Measurements from ENCODE around the gene ING5. TPM values are rescaled to one million over a fixed set of nuclear protein-coding genes. Genes with fewer than 3 reads are reported as not detected.
"Not testable (repeated sequence)": the region's sequence is repeated elsewhere in the genome, so short reads cannot be mapped to it uniquely, and the experiment has no call there.

ING5 gene
- total RNA-seq, 4 donors from 2014 or later: 37.4 to 94.3 (median 56.3) TPM

DNA sequence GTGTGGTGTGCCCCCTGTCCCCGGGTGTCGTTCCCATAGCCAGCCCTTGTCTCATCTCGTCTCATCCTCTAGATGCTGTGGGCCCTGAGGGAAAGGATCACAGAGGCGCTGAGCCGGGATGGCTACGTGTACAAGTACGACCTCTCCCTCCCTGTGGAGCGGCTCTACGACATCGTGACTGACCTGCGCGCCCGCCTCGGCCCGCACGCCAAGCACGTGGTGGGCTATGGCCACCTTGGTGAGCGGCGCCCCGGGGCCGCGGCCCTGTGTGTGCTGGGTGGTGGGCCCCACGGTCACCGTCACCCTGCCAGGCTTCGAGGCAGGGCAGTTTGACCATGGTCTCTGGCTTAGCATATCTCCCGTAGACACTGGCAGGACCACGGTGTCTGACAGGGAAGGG lies 53.9 kb downstream of the ING5 start:
- Histone ChIP-seq H3K36me3 (no peaks in the 10 kb centered on the region), H3K9me3 (no peaks in the 10 kb centered on the region), H3K4me3 (no peak overlapping the region), H3K4me1 (no peaks in the 10 kb centered on the region), H3K27ac (no peak overlapping the region), H3K27me3 (no peaks in the 10 kb centered on the region)
- intact Hi-C loops (cut with DNase I; ENCODE audit: low total_unique reads): no loop called here
- TF ChIP-seq POLR2A (IDR thresholded peaks at IDR 0.05) (no peak), EP300 (IDR thresholded peaks at IDR 0.05; ENCODE audit: low read depth) (no peak), POLR2AphosphoS5 (IDR thresholded peaks at IDR 0.05) (no peak)
- TF ChIP-seq, protein P1, sequence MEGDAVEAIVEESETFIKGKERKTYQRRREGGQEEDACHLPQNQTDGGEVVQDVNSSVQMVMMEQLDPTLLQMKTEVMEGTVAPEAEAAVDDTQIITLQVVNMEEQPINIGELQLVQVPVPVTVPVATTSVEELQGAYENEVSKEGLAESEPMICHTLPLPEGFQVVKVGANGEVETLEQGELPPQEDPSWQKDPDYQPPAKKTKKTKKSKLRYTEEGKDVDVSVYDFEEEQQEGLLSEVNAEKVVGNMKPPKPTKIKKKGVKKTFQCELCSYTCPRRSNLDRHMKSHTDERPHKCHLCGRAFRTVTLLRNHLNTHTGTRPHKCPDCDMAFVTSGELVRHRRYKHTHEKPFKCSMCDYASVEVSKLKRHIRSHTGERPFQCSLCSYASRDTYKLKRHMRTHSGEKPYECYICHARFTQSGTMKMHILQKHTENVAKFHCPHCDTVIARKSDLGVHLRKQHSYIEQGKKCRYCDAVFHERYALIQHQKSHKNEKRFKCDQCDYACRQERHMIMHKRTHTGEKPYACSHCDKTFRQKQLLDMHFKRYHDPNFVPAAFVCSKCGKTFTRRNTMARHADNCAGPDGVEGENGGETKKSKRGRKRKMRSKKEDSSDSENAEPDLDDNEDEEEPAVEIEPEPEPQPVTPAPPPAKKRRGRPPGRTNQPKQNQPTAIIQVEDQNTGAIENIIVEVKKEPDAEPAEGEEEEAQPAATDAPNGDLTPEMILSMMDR (IDR thresholded peaks at IDR 0.05): no peak
- WGBS, 2 donors (ENCODE audit: low coverage in 1 of 2): 95% methylated on average over 24 of the region's 27 CpGs; no CpG with 5 or more reads in 1 of the 2 donors
- DNase-seq: no peak
- in situ Hi-C loops (cut with MboI; ENCODE audit: low pct_ligation_motif_present in 1 of 4, low pct_unique_long_range_greater_than_20kb in 1 of 4, low sequenced_read_pairs in 3 of 4): no loop called here

- H3K36me3 ChIP-seq: no peaks in the 10 kb centered on the region
- WGBS, 2 donors (ENCODE audit: low coverage in 1 of 2): 85 to 87% methylated on average over 15 to 20 of the region's 20 CpGs
- TF ChIP-seq POLR2A (IDR thresholded peaks at IDR 0.05) (no peak), POLR2AphosphoS5 (IDR thresholded peaks at IDR 0.05) (no peak), EP300 (IDR thresholded peaks at IDR 0.05; ENCODE audit: low read depth) (no peak)
- TF ChIP-seq, protein P1 (IDR thresholded peaks at IDR 0.05): no peak
- no peak for DNase-seq
- H3K4me3 ChIP-seq: no peak overlapping the region
- in situ Hi-C loops (cut with MboI; ENCODE audit: low pct_ligation_motif_present in 1 of 4, low pct_unique_long_range_greater_than_20kb in 1 of 4, low sequenced_read_pairs in 3 of 4) (no loop called here), intact Hi-C loops (cut with DNase I; ENCODE audit: low total_unique reads) (no loop called here)
- no peaks in the 10 kb centered on the region for H3K4me1 ChIP-seq
- H3K27me3 ChIP-seq: no peaks in the 10 kb centered on the region
- H3K9me3 ChIP-seq: no peaks in the 10 kb centered on the region
- no peak overlapping the region for H3K27ac ChIP-seq
These were observed 57.4 kb downstream of the ING5 start for GRCh38 chr2:241759067-241759807.

DNA sequence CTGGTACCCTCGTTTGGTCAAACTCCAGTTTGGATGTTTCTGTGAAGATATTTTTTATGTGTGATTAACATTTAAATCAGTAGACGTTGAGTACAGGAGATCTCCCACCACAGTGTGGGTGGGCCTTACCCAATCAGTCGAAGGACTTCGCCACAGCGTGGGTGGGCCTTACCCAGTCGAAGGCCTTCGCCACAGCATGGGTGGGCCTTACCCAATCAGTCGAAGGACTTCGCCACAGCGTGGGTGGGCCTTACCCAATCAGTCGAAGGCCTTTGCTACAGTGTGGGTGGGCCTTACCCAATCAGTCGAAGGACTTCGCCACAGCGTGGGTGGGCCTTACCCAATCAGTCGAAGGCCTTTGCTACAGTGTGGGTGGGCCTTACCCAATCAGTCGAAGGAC lies 58.1 kb downstream of the ING5 start:
- H3K9me3 ChIP-seq; in situ Hi-C loops (cut with MboI; ENCODE audit: low pct_ligation_motif_present in 1 of 4, low pct_unique_long_range_greater_than_20kb in 1 of 4, low sequenced_read_pairs in 3 of 4); H3K36me3 ChIP-seq; H3K27ac ChIP-seq; intact Hi-C loops (cut with DNase I; ENCODE audit: low total_unique reads); H3K4me3 ChIP-seq; H3K27me3 ChIP-seq; H3K4me1 ChIP-seq; DNase-seq: not testable (repeated sequence)
- WGBS, 2 donors (ENCODE audit: low coverage in 1 of 2): 83 to 89% methylated on average over 1 to 7 of the region's 16 CpGs

DNA sequence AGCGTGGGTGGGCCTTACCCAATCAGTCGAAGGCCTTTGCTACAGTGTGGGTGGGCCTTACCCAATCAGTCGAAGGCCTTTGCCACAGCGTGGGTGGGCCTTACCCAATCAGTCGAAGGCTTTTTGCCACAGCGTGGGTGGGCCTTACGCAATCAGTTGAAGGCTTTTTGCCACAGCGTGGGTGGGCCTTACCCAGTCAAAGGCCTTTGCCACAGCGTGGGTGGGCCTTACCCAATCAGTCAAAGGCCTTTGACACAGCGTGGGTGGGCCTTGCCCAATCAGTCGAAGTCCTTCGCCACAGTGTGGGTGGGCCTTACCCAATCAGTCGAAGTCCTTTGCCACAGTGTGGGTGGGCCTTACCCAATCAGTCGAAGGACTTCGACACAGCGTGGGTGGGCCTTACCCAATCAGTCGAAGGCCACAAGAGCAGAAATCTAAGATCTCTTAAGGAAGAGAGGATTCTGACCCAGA lies 58.5 kb downstream of the ING5 start:
- H3K27me3 ChIP-seq: no peaks in the 10 kb centered on the region
- intact Hi-C loops (cut with DNase I; ENCODE audit: low total_unique reads): no loop called here
- no peak for DNase-seq
- H3K36me3 ChIP-seq: no peaks in the 10 kb centered on the region
- H3K4me3 ChIP-seq: no peak overlapping the region
- no peak overlapping the region for H3K27ac ChIP-seq
- whole genome bisulfite sequencing, 2 donors (ENCODE audit: low coverage in 1 of 2): 96 to 100% methylated on average over 4 to 17 of the region's 17 CpGs
- TF ChIP-seq EP300 (IDR thresholded peaks at IDR 0.05; ENCODE audit: low read depth) (no peak), POLR2A (IDR thresholded peaks at IDR 0.05) (no peak), POLR2AphosphoS5 (IDR thresholded peaks at IDR 0.05) (no peak)
- TF ChIP-seq, protein P1 (IDR thresholded peaks at IDR 0.05): no peak
- no peaks in the 10 kb centered on the region for H3K9me3 ChIP-seq
- H3K4me1 ChIP-seq: no peaks in the 10 kb centered on the region
- in situ Hi-C loops (cut with MboI; ENCODE audit: low pct_ligation_motif_present in 1 of 4, low pct_unique_long_range_greater_than_20kb in 1 of 4, low sequenced_read_pairs in 3 of 4): no loop called here

Measured in transverse colon (tissue), 4 donors.